ENCODE data around the gene NTM.

The NTM gene

DNA sequence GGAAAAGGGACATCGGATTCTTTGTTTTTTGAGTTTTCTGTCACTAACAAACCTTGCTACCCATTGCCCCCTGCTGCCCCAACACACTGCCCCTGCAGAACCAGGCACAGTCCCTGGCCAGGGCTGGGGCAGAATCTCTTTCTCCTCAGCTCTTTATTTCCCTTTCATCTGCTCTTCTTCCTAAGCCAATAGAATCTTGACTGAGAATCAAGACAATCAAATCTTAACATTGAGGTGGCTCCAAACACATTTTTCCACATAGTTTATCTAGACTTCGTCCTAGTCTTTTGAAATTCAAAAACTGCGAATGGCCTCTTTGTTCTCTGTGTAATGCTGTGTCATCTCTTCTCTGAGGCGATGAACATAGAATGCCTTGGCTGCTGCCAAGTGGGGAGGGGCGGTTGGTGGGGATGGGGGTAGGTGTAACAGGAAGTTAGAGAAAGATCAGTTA is 16.1 kb upstream of the NTM start:
- Histone ChIP-seq H3K4me3 (ENCODE audit: low read depth, low read length) (no peak overlapping the region), H3K36me3 (ENCODE audit: control insufficient read depth in 2 of 2, insufficient read depth in 1 of 2, low read length in 2 of 2) (no peaks in the 10 kb centered on the region), H3K9me3 (ENCODE audit: control insufficient read depth, insufficient read depth, low read depth, low read length) (no peaks in the 10 kb centered on the region), H3K27ac (ENCODE audit: extremely low read depth, low read depth, low read length) (no peak overlapping the region), H3K4me1 (ENCODE audit: control insufficient read depth, insufficient read depth, low read length) (no peaks in the 10 kb centered on the region)
- CTCF ChIA-PET: no interaction called here
- TF ChIP-seq PRDM1 (tag by site-specific recombination; IDR thresholded peaks at IDR 0.05) (no peak), ZNF202 (tag by site-specific recombination; IDR thresholded peaks at IDR 0.05; ENCODE audit: borderline replicate concordance) (no peak), ZNF221 (tag by site-specific recombination; IDR thresholded peaks at IDR 0.05; ENCODE audit: borderline replicate concordance) (no peak), ZNF624 (tag by site-specific recombination; IDR thresholded peaks at IDR 0.05) (no peak), ZBTB8A (tag by site-specific recombination; IDR thresholded peaks at IDR 0.05) (no peak), ZNF76 (tag by site-specific recombination; IDR thresholded peaks at IDR 0.05; ENCODE audit: borderline replicate concordance, low read depth) (no peak), SETDB1 (IDR thresholded peaks at IDR 0.05; ENCODE audit: insufficient read length, low read length) (no peak), ZNF777 (tag by site-specific recombination; IDR thresholded peaks at IDR 0.05; ENCODE audit: borderline replicate concordance) (no peak), KLF8 (tag by site-specific recombination; IDR thresholded peaks at IDR 0.05) (no peak)
- TF ChIP-seq, protein P1, sequence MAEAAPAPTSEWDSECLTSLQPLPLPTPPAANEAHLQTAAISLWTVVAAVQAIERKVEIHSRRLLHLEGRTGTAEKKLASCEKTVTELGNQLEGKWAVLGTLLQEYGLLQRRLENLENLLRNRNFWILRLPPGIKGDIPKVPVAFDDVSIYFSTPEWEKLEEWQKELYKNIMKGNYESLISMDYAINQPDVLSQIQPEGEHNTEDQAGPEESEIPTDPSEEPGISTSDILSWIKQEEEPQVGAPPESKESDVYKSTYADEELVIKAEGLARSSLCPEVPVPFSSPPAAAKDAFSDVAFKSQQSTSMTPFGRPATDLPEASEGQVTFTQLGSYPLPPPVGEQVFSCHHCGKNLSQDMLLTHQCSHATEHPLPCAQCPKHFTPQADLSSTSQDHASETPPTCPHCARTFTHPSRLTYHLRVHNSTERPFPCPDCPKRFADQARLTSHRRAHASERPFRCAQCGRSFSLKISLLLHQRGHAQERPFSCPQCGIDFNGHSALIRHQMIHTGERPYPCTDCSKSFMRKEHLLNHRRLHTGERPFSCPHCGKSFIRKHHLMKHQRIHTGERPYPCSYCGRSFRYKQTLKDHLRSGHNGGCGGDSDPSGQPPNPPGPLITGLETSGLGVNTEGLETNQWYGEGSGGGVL (tag by site-specific recombination; IDR thresholded peaks at IDR 0.05): no peak
- TF ChIP-seq, protein P2, sequence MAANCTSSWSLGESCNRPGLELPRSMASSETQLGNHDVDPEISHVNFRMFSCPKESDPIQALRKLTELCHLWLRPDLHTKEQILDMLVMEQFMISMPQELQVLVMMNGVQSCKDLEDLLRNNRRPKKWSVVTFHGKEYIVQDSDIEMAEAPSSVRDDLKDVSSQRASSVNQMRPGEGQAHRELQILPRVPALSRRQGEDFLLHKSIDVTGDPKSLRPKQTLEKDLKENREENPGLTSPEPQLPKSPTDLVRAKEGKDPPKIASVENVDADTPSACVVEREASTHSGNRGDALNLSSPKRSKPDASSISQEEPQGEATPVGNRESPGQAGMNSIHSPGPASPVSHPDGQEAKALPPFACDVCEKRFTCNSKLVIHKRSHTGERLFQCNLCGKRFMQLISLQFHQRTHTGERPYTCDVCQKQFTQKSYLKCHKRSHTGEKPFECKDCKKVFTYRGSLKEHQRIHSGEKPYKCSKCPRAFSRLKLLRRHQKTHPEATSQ (tag by site-specific recombination; IDR thresholded peaks at IDR 0.05): no peak
- TF ChIP-seq, protein P3, sequence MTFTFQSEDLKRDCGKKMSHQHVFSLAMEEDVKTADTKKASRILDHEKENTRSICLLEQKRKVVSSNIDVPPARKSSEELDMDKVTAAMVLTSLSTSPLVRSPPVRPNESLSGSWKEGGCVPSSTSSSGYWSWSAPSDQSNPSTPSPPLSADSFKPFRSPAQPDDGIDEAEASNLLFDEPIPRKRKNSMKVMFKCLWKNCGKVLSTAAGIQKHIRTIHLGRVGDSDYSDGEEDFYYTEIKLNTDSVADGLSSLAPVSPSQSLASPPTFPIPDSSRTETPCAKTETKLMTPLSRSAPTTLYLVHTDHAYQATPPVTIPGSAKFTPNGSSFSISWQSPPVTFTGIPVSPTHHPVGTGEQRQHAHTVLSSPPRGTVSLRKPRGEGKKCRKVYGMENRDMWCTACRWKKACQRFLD (tag by site-specific recombination; IDR thresholded peaks at IDR 0.05): no peak
- TF ChIP-seq, protein P4, sequence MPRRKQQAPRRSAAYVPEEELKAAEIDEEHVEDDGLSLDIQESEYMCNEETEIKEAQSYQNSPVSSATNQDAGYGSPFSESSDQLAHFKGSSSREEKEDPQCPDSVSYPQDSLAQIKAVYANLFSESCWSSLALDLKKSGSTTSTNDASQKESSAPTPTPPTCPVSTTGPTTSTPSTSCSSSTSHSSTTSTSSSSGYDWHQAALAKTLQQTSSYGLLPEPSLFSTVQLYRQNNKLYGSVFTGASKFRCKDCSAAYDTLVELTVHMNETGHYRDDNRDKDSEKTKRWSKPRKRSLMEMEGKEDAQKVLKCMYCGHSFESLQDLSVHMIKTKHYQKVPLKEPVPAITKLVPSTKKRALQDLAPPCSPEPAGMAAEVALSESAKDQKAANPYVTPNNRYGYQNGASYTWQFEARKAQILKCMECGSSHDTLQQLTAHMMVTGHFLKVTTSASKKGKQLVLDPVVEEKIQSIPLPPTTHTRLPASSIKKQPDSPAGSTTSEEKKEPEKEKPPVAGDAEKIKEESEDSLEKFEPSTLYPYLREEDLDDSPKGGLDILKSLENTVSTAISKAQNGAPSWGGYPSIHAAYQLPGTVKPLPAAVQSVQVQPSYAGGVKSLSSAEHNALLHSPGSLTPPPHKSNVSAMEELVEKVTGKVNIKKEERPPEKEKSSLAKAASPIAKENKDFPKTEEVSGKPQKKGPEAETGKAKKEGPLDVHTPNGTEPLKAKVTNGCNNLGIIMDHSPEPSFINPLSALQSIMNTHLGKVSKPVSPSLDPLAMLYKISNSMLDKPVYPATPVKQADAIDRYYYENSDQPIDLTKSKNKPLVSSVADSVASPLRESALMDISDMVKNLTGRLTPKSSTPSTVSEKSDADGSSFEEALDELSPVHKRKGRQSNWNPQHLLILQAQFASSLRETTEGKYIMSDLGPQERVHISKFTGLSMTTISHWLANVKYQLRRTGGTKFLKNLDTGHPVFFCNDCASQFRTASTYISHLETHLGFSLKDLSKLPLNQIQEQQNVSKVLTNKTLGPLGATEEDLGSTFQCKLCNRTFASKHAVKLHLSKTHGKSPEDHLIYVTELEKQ (tag by site-specific recombination; IDR thresholded peaks at IDR 0.05; ENCODE audit: borderline replicate concordance): no peak
- TF ChIP-seq, protein P5, sequence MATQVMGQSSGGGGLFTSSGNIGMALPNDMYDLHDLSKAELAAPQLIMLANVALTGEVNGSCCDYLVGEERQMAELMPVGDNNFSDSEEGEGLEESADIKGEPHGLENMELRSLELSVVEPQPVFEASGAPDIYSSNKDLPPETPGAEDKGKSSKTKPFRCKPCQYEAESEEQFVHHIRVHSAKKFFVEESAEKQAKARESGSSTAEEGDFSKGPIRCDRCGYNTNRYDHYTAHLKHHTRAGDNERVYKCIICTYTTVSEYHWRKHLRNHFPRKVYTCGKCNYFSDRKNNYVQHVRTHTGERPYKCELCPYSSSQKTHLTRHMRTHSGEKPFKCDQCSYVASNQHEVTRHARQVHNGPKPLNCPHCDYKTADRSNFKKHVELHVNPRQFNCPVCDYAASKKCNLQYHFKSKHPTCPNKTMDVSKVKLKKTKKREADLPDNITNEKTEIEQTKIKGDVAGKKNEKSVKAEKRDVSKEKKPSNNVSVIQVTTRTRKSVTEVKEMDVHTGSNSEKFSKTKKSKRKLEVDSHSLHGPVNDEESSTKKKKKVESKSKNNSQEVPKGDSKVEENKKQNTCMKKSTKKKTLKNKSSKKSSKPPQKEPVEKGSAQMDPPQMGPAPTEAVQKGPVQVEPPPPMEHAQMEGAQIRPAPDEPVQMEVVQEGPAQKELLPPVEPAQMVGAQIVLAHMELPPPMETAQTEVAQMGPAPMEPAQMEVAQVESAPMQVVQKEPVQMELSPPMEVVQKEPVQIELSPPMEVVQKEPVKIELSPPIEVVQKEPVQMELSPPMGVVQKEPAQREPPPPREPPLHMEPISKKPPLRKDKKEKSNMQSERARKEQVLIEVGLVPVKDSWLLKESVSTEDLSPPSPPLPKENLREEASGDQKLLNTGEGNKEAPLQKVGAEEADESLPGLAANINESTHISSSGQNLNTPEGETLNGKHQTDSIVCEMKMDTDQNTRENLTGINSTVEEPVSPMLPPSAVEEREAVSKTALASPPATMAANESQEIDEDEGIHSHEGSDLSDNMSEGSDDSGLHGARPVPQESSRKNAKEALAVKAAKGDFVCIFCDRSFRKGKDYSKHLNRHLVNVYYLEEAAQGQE (tag by site-specific recombination; IDR thresholded peaks at IDR 0.05): no peak
- POLR2A ChIA-PET: no interaction called here

Measured in HEK293 (cell line).